Activated CD4-positive, alpha-beta T cell treated with anti-CD3 and anti-CD28 coated beads, Interleukin-2, amount 10 ng/mL, durations not matched to agents 24 days and 14 days (primary cell): Measurements from ENCODE around the gene RPL9. TPM values are rescaled to one million over a fixed set of nuclear protein-coding genes. Genes with fewer than 3 reads are reported as not detected.
"Not testable (repeated sequence)": the region's sequence is repeated elsewhere in the genome, so short reads cannot be mapped to it uniquely, and the experiment has no call there.

Source experiments
- DNase-seq: peaks from one replicate; pipeline ENCODE4 v3.0.0; 2022
- H3K27ac Mint-ChIP-seq: one replicate; pipeline ENCODE4 v1.8.0; 2022; ENCODE audit warnings: mild to moderate bottlenecking, mixed read lengths
- H3K27me3 Mint-ChIP-seq: one replicate; pipeline ENCODE4 v1.8.0; 2022; ENCODE audit warnings: mixed read lengths
- H3K36me3 Mint-ChIP-seq: one replicate; pipeline ENCODE4 v1.8.0; 2022; ENCODE audit warnings: low read depth, mild to moderate bottlenecking, mixed read lengths
- H3K4me1 Mint-ChIP-seq: one replicate; pipeline ENCODE4 v1.8.0; 2021; ENCODE audit warnings: mixed read lengths
- H3K4me3 Mint-ChIP-seq: one replicate; pipeline ENCODE4 v1.8.0; 2022; ENCODE audit warnings: mild to moderate bottlenecking, moderate library complexity, mixed read lengths
- H3K9me3 Mint-ChIP-seq: one replicate; pipeline ENCODE4 v1.8.0; 2021; ENCODE audit warnings: mixed read lengths
- intact Hi-C: fragments of 100-400 bp; cut with micrococcal nuclease; formaldehyde crosslinking; loops from one replicate; pipeline ENCODE4 v1.15.1; 2023
- total RNA-seq: library from RNA; stranded (reverse); gene quantifications from 2 replicates; pipeline ENCODE4 v1.2.3, GENCODE V29; 2022

The RPL9 gene
- total RNA-seq, 1 donor from 2014 or later, result 1,789 TPM

GRCh38 chr4:39480902-39481695 is 22.4 kb upstream of the RPL9 start:
- Mint-ChIP-seq H3K4me1 (no peaks in the 10 kb centered on the region), H3K27ac (no peak overlapping the region), H3K27me3 (no peaks in the 10 kb centered on the region), H3K36me3 (peaks cover 3% of the 10 kb centered on the region), H3K9me3 (no peaks in the 10 kb centered on the region), H3K4me3 (no peak overlapping the region)
- intact Hi-C loops, result no loop called here
- DNase-seq, result no peak

- intact Hi-C loops, result no loop called here
- Mint-ChIP-seq H3K27me3 (no peaks in the 10 kb centered on the region), H3K4me1 (no peaks in the 10 kb centered on the region), H3K27ac (no peak overlapping the region), H3K9me3 (no peaks in the 10 kb centered on the region), H3K4me3 (no peak overlapping the region), H3K36me3 (peaks cover 3% of the 10 kb centered on the region)
- DNase-seq, result no peak
Measured at GRCh38 chr4:39480251-39480650, 21.5 kb upstream of the RPL9 start.

- no peak for DNase-seq
- Mint-ChIP-seq H3K36me3 (peaks cover 8% of the 10 kb centered on the region), H3K4me1 (no peaks in the 10 kb centered on the region), H3K9me3 (no peaks in the 10 kb centered on the region), H3K27me3 (no peaks in the 10 kb centered on the region), H3K4me3 (no peak overlapping the region), H3K27ac (no peak overlapping the region)
- intact Hi-C loops, result no loop called here
Measured at GRCh38 chr4:39476187-39476895, 17.6 kb upstream of the RPL9 start.

GRCh38 chr4:39472396-39472795 is 13.7 kb upstream of the RPL9 start:
- intact Hi-C loops, result no loop called here

GRCh38 chr4:39470402-39470801 is 11.7 kb upstream of the RPL9 start:
- no peaks in the 10 kb centered on the region for H3K27me3 Mint-ChIP-seq
- no peak overlapping the region for H3K4me3 Mint-ChIP-seq
- no peaks in the 10 kb centered on the region for H3K9me3 Mint-ChIP-seq
- H3K27ac Mint-ChIP-seq, result no peak overlapping the region
- H3K4me1 Mint-ChIP-seq, result peaks cover 5% of the 10 kb centered on the region
- peaks cover 25% of the 10 kb centered on the region for H3K36me3 Mint-ChIP-seq
- DNase-seq, result no peak
- intact Hi-C loops, result no loop called here

More at GRCh38 chr4:39472396-39472795, 13.7 kb upstream of the RPL9 start:
- Mint-ChIP-seq H3K4me3 (no peak overlapping the region), H3K4me1 (peaks cover 5% of the 10 kb centered on the region), H3K36me3 (peaks cover 23% of the 10 kb centered on the region), H3K27me3 (no peaks in the 10 kb centered on the region), H3K27ac (no peak overlapping the region), H3K9me3 (no peaks in the 10 kb centered on the region)
- no peak for DNase-seq

GRCh38 chr4:39469429-39470077 is 10.8 kb upstream of the RPL9 start:
- Mint-ChIP-seq H3K4me1 (peaks cover 5% of the 10 kb centered on the region), H3K27ac (peak overlapping the region; percentile 72), H3K36me3 (peaks cover 25% of the 10 kb centered on the region), H3K4me3 (no peak overlapping the region), H3K27me3 (no peaks in the 10 kb centered on the region), H3K9me3 (no peaks in the 10 kb centered on the region)
- intact Hi-C loops, result loop anchor here (1.0 to 10.0 kb wide), 3 partner anchors 188 to 835 kb away; partner anchors contain the start of gene PDS5A
- DNase-seq, result peak; percentile 72

GRCh38 chr4:39467464-39467863 is 8.7 kb upstream of the RPL9 start:
- Mint-ChIP-seq H3K27ac (no peak overlapping the region), H3K36me3 (peaks cover 34% of the 10 kb centered on the region), H3K27me3 (no peaks in the 10 kb centered on the region), H3K4me1 (peaks cover 5% of the 10 kb centered on the region), H3K9me3 (no peaks in the 10 kb centered on the region), H3K4me3 (no peak overlapping the region)
- DNase-seq, result no peak
- intact Hi-C loops, result loop anchor here (5.0 to 10.0 kb wide), 2 partner anchors 190 to 837 kb away; no protein-coding TSS in a partner anchor

GRCh38 chr4:39466747-39467146 is 8.0 kb upstream of the RPL9 start:
- H3K27ac Mint-ChIP-seq, result no peak overlapping the region
- H3K4me3 Mint-ChIP-seq, result no peak overlapping the region
- peaks cover 5% of the 10 kb centered on the region for H3K4me1 Mint-ChIP-seq
- no peak for DNase-seq
- H3K36me3 Mint-ChIP-seq, result peaks cover 30% of the 10 kb centered on the region
- intact Hi-C loops, result loop anchor here (5.0 to 10.0 kb wide), 2 partner anchors 191 to 838 kb away; no protein-coding TSS in a partner anchor
- H3K27me3 Mint-ChIP-seq, result no peaks in the 10 kb centered on the region
- H3K9me3 Mint-ChIP-seq, result no peaks in the 10 kb centered on the region

- DNase-seq, result no peak
- H3K4me1 Mint-ChIP-seq, result peaks cover 14% of the 10 kb centered on the region
- intact Hi-C loops, result loop anchor here (5.0 to 10.0 kb wide), 2 partner anchors 192 to 840 kb away; no protein-coding TSS in a partner anchor
- H3K36me3 Mint-ChIP-seq, result peaks cover 27% of the 10 kb centered on the region
- H3K27ac Mint-ChIP-seq, result no peak overlapping the region
- no peak overlapping the region for H3K4me3 Mint-ChIP-seq
- no peaks in the 10 kb centered on the region for H3K9me3 Mint-ChIP-seq
- H3K27me3 Mint-ChIP-seq, result no peaks in the 10 kb centered on the region
Measured at GRCh38 chr4:39464886-39465501, 6.3 kb upstream of the RPL9 start.

GRCh38 chr4:39458161-39458504 is 589 bp downstream of the RPL9 start:
- not testable (repeated sequence) for H3K27me3 Mint-ChIP-seq, H3K9me3 Mint-ChIP-seq, DNase-seq
- intact Hi-C loops, result loop anchor here (2.0 kb wide), 8 partner anchors 93 to 597 kb away; partner anchors contain the start of genes PDS5A, SMIM14, TMEM156 and UBE2K
- H3K4me1 Mint-ChIP-seq, result peaks cover 37% of the 10 kb centered on the region
- peak overlapping the region; percentile 89 for H3K4me3 Mint-ChIP-seq
- H3K36me3 Mint-ChIP-seq, result peaks cover 62% of the 10 kb centered on the region
- peak overlapping the region; percentile 98 for H3K27ac Mint-ChIP-seq

- H3K4me1 Mint-ChIP-seq, result peaks cover 44% of the 10 kb centered on the region
- H3K27ac Mint-ChIP-seq, result peak overlapping the region; percentile 98
- H3K9me3 Mint-ChIP-seq, result no peaks in the 10 kb centered on the region
- peak overlapping the region; percentile 89 for H3K4me3 Mint-ChIP-seq
- H3K36me3 Mint-ChIP-seq, result peaks cover 70% of the 10 kb centered on the region
- H3K27me3 Mint-ChIP-seq, result peaks cover 2% of the 10 kb centered on the region
- DNase-seq, result no peak
- intact Hi-C loops, result no loop called here
Measured at GRCh38 chr4:39456946-39457763, 1.6 kb downstream of the RPL9 start.

- H3K4me1 Mint-ChIP-seq, result peaks cover 40% of the 10 kb centered on the region
Measured at GRCh38 chr4:39455486-39455885, 3.2 kb downstream of the RPL9 start.

GRCh38 chr4:39453738-39454137 is 5.0 kb downstream of the RPL9 start:
- Mint-ChIP-seq H3K4me1 (peaks cover 37% of the 10 kb centered on the region), H3K9me3 (no peaks in the 10 kb centered on the region), H3K36me3 (peaks cover 81% of the 10 kb centered on the region), H3K4me3 (no peak overlapping the region), H3K27me3 (peaks cover under 1% of the 10 kb centered on the region), H3K27ac (no peak overlapping the region)
- no peak for DNase-seq
- intact Hi-C loops, result no loop called here

More at GRCh38 chr4:39455486-39455885, 3.2 kb downstream of the RPL9 start:
- intact Hi-C loops, result no loop called here
- H3K27me3 Mint-ChIP-seq, result peaks cover 2% of the 10 kb centered on the region
- no peak for DNase-seq
- no peak overlapping the region for H3K27ac Mint-ChIP-seq
- H3K36me3 Mint-ChIP-seq, result peaks cover 81% of the 10 kb centered on the region
- no peaks in the 10 kb centered on the region for H3K9me3 Mint-ChIP-seq
- H3K4me3 Mint-ChIP-seq, result peak overlapping the region; percentile 61
